NCI-H446 treated with DMSO at 0.1 percent for 48 hours (cell line): Measurements from ENCODE around the gene TASOR2.

ENCODE experiments used
- DNase-seq: peaks from one replicate; lab custom pipeline; 2025; lab: John Stamatoyannopoulos, UW

The TASOR2 gene

GRCh38 chr10:5655121-5655520 is 29.5 kb upstream of the TASOR2 start:
- no peak for DNase-seq

GRCh38 chr10:5656737-5657579 is 27.7 kb upstream of the TASOR2 start:
- no peak for DNase-seq

GRCh38 chr10:5658871-5659618 is 25.6 kb upstream of the TASOR2 start:
- DNase-seq: no peak

- no peak for DNase-seq
These were observed 24.7 kb upstream of the TASOR2 start for GRCh38 chr10:5659702-5660528.

- no peak for DNase-seq
These were observed 23.6 kb upstream of the TASOR2 start for GRCh38 chr10:5661043-5661442.

- DNase-seq: no peak
These were observed 21.7 kb upstream of the TASOR2 start for GRCh38 chr10:5662708-5663579.

- no peak for DNase-seq
These were observed 20.8 kb upstream of the TASOR2 start for GRCh38 chr10:5663692-5664427.

- DNase-seq: no peak
These were observed 19.1 kb upstream of the TASOR2 start for GRCh38 chr10:5665373-5666007.

- no peak for DNase-seq
These were observed 18.4 kb upstream of the TASOR2 start, which contains the start of gene ASB13 for GRCh38 chr10:5666008-5666840. ASB13 (minus strand) TSS chr10:5666595; CDS start chr10:5666551, 44 bp downstream.

GRCh38 chr10:5666841-5667630 is 17.6 kb upstream of the TASOR2 start:
- no peak for DNase-seq

- DNase-seq: no peak
These were observed 16.2 kb upstream of the TASOR2 start for GRCh38 chr10:5668429-5668828.

- no peak for DNase-seq
These were observed 15.0 kb upstream of the TASOR2 start for GRCh38 chr10:5669604-5670003.

GRCh38 chr10:5670662-5671375 is 13.8 kb upstream of the TASOR2 start:
- no peak for DNase-seq

GRCh38 chr10:5678397-5679036 is 6.1 kb upstream of the TASOR2 start:
- no peak for DNase-seq

GRCh38 chr10:5679037-5679435 is 5.6 kb upstream of the TASOR2 start:
- DNase-seq: no peak

- DNase-seq: no peak
These were observed 5.0 kb upstream of the TASOR2 start for GRCh38 chr10:5679606-5680005.

GRCh38 chr10:5681930-5682329 is 2.7 kb upstream of the TASOR2 start:
- no peak for DNase-seq
